GM19238 (cell line): Measurements from ENCODE around the gene TTC16.
"Not testable (repeated sequence)": the region's sequence is repeated elsewhere in the genome, so short reads cannot be mapped to it uniquely, and the experiment has no call there.

ENCODE experiments used
- DNase-seq: peaks from one replicate; pipeline ENCODE4 v3.0.0; 2011; ENCODE audit warnings: low spot score; ENCODE audit not compliant: insufficient read length

The TTC16 gene

DNA sequence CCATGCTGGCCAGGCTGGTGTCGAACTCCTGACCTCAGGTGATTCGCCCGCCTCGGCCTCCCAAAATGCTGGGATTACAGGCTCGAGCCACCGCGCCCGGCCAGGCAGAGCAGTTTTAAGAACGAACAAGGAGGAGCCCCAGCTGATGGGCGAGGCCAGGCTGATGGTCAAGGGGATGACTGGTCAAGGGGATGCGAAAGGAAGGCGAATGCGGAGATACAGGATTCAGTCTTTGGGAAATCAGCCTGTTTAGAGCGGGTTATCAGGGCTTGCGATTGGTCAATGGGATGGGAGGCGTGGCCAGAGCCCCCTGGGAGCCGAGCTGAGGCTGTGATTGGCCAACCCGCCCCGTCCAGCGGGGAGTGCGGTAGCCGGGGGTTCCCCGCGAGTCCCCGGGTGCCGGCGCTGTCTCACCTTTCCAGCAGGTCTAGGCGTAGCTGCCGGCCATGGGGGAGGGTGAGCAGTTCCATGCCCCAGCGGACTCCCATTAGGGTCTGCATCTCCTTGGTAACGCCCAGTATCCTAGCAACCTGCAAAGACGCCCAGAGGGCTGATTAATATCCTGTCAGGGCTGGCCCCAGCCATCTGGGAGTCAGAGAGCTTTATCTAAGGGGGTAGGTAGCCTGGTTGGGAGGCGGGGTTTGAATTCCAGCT, 26.7 kb downstream of the TTC16 start:
- no peak for DNase-seq

DNA sequence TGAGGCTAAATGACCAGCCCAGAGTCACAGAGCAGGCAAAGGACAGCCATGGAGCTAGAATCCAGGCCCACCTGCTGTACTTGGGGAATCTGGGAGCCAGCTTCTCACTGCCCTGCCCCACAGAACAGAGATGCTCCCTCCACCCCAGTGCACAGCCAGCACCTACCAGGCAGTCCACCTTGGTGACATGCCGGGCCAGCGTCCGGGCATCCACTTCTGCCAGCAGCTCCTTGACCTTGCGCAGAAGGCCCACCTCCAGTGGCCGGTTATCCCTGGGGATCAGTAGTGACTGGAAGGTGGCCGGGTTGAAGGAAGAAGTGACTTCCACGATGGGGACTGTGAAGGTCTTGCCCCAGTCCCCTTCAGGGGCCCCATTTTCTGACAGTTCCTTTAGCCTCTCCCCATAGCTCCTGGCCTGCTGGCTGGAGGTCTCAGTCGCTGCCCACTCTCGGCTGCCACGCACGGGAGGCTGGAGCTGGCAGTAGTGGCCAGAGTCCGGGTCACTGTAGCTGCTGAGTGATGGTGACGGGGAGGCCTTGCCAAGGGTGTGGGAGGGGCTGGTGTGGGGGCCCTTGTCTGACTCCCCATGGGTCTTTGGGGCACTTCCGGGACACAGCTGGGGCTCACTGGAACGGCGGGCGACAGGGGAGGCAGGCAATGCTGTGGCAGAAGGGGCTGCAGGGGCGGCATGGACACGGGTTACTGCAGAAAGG, 28.7 kb downstream of the TTC16 start:
- DNase-seq = no peak

DNA sequence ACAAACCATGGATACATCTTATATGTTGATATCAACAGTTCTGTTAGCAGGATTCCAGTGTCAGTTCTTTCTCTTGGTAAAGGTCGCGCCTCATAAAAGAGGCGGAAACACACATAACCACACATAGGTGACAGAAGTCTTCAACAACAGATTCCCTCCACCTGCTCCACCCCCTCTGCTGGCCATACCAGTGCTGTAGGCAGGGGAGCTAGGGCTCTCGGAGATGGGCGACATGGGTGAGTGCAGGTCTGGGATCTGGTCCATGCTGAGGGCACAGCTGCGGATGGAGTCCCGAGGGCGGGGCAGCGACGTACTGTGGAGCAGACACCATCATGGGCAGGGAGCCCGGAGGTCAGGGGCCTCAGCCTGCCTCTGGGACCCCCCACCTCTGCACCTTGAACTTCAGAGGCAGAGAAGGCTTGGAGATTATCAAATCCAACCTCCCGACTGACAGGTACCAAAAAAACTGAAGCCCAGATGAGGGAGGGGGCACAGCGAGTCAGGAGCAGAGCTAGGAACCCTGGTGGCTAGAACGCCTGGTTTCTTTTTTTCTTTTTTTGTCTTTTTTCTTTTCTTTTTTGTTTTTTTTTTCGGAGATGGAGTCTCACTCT, 31.2 kb downstream of the TTC16 start:
- DNase-seq = no peak

- DNase-seq = no peak
Measured at GRCh38 chr9:127749090-127749787, 33.4 kb downstream of the TTC16 start.

- no peak for DNase-seq
Measured at GRCh38 chr9:127751269-127752054, 35.6 kb downstream of the TTC16 start.

GRCh38 chr9:127753148-127753547, 37.3 kb downstream of the TTC16 start:
- DNase-seq = no peak

- DNase-seq = no peak
Measured at GRCh38 chr9:127753622-127754021, 37.7 kb downstream of the TTC16 start.

DNA sequence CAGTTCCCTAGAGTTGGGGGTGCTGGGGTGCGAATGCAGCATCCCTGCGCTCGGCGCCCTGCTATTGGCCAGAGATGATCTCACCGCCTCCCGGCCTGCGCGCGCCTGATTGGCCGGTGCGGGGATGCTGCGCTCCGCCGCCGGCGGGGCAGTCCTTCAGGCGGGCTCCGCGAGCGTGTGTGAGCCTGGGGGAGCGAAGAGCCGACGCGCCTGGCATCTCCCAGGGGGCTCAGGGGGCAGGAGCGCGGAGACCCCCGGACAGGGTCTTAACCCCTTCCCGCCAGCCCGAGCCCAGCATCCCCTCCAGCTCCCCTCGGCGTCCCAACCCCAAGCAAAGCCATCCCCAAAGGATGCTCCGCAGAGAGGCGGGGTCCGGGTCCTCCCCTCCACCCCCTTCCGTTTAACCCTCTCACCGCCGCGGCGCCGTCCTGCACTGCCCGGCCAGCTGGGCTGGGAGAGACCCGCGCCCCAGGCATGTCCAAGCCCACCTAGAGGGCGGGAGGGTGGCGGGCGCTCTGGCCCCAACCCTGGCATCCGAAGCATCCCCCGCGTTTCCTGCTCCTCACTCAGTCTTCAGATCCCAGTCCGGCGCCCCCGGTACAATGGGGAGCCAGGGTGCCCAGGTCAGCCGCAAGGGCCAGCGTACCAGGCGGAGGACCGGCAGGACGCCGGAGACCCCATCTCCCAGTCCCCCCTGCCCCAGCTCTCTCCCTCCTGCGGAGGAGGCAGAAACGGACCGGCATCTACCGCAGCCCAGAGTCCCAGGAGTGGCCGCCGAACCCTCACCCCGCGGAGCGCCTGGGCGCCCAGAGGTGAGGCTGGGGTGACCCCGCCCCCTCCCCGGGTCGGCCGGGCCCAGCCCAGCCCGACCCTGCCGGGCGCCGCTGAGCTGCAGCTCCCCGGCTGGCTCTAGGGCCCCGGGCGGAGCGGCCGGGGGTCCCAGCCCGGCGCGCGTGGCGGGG, 38.5 kb downstream of the TTC16 start:
- DNase-seq = no peak

GRCh38 chr9:127755061-127756060, 39.5 kb downstream of the TTC16 start:
- no peak for DNase-seq

DNA sequence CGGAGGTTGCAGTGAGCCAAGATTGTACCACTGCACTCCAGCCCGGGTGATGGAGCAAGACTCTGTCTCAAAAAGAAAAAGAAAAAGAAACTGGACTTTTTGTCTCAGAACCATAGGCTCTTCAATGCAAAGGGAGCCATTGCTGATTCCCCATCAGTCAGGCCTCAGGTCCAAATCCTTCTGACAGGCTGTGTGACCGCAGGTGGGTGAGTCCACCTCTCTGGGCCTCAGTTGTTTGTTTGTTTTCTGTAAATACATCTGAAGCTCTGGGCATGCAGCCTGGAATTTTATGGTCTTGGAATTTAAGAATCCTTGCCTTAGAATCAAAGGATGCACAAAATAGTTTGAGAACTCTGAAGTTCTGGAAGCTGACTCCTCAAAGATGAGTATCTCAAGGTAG, 40.4 kb downstream of the TTC16 start:
- no peak for DNase-seq

- not testable (repeated sequence) for DNase-seq
Measured at GRCh38 chr9:127756776-127757175, 40.9 kb downstream of the TTC16 start.

- DNase-seq = no peak
Measured at GRCh38 chr9:127758843-127759242, 43.0 kb downstream of the TTC16 start.

DNA sequence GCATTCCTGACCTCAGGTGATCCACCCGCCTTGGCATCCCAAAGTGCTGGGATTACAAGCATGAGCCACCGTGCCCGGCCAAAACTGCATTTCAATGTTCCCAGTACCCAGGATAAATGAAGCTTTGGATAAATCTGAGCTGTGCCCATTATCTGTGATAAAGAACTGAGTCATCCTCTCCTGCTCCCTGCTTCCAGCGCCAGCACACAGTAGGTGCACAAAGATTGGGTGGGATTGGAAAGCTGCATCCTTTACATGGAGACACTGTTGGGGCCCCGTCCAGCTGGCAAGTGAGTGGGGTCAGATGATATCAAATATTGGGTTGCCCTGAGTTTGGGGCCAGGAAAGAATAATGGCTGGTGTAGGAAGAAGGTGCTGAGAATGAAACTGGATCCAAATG, 45.2 kb downstream of the TTC16 start:
- DNase-seq = no peak

DNA sequence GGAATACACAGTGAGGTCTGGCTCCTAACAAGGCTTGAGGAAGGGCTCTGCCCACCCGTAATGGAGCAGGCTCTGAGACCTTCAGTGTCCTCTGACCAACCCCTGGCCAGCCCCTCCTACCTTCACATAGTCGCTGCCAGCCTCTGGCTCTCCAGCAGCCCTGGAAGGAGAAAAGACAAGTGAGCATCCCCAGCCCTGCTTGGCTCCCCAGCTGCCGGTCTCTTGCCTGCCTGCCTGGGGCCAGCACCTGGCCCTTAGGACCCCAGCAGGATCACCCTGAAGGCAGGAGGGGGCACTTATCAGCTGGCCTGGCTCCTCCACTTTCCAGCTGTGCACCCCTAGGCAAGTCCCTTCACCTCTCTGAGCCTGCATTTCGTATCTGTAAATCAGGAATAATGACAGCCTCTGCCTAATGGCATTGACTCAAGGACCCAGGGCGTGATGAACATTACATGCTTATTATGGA, 45.6 kb downstream of the TTC16 start:
- no peak for DNase-seq

DNA sequence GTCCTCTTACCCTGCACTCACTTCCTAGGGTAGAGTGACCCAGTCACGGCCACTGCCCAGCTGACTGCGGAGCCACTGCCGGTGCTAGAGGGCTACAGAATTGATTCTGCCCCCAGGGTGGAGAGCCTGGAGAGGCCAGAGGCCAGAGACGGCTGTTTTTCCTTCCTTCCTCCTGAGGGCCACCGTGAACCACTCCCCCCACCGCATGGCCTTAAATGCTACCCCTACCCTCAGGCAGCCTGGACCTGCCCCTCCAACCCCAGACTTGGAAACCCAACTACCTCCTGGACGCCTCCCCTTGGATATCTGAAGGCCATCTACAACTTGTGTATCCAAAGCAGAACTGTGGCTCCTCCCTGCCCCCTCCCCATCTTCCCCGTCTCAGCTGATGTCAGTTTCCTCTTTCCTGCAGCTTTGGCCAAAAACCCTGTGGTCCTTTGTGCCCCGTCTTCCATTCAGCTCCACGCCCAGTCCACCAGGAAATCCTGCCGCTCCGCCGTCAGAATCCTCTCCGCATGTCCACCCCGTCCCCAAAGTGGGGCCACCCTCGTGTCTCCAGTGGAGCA, 46.3 kb downstream of the TTC16 start:
- DNase-seq = no peak

- no peak for DNase-seq
Measured at GRCh38 chr9:127763918-127764384, 48.1 kb downstream of the TTC16 start.

- DNase-seq = no peak
Measured at GRCh38 chr9:127765418-127765817, 49.5 kb downstream of the TTC16 start.

- DNase-seq = no peak
Measured at GRCh38 chr9:127767410-127767809, 51.5 kb downstream of the TTC16 start.
